Astrocyte of the cerebellum (primary cell): Measurements from ENCODE around the gene ABCD4.

ENCODE experiments used
- DNase-seq: peaks from one replicate; pipeline ENCODE4 v3.0.0-alpha.2; 2011; ENCODE audit warnings: low read depth
- H3K4me3 ChIP-seq: 2 replicates; pipeline ENCODE4 v1.5.1; 2011; ENCODE audit warnings: mild to moderate bottlenecking, low read depth, low read length, moderate library complexity
- CTCF ChIP-seq: IDR thresholded peaks from 2 replicates; pipeline ENCODE4 v1.5.1; 2012; ENCODE audit warnings: low read length, low read depth, moderate library complexity, mild to moderate bottlenecking; ENCODE audit errors: missing control alignments
- in situ Hi-C: cut with HindIII; loops from 2 replicates; pipeline ENCODE4 v1.10.0; 2017; ENCODE audit warnings: low sequenced_read_pairs

Gene ABCD4

GRCh38 chr14:74324931-74325361 lies 22.2 kb upstream of the ABCD4 start:
- in situ Hi-C loops, result no loop called here
- H3K4me3 ChIP-seq, result no peak overlapping the region
- peak; percentile 40 for DNase-seq
- peak; percentile 70 for TF ChIP-seq CTCF

GRCh38 chr14:74314576-74314975 lies 11.8 kb upstream of the ABCD4 start:
- DNase-seq, result no peak
- in situ Hi-C loops, result no loop called here
- H3K4me3 ChIP-seq, result no peak overlapping the region
- no peak for TF ChIP-seq CTCF

- no peak for TF ChIP-seq CTCF
- DNase-seq, result no peak
- in situ Hi-C loops, result no loop called here
- H3K4me3 ChIP-seq, result no peak overlapping the region
Measured at GRCh38 chr14:74313601-74314000, 10.9 kb upstream of the ABCD4 start.

- H3K4me3 ChIP-seq, result no peak overlapping the region
- in situ Hi-C loops, result no loop called here
- no peak for DNase-seq
- no peak for TF ChIP-seq CTCF
Measured at GRCh38 chr14:74312161-74312560, 9.4 kb upstream of the ABCD4 start.

- no peak overlapping the region for H3K4me3 ChIP-seq
- in situ Hi-C loops, result no loop called here
- DNase-seq, result no peak
Measured at GRCh38 chr14:74309125-74310022, 6.6 kb upstream of the ABCD4 start.

GRCh38 chr14:74308695-74309094 lies 6.0 kb upstream of the ABCD4 start:
- in situ Hi-C loops, result no loop called here
- DNase-seq, result no peak
- H3K4me3 ChIP-seq, result no peak overlapping the region
- TF ChIP-seq CTCF, result no peak

More at GRCh38 chr14:74309125-74310022, 6.6 kb upstream of the ABCD4 start:
- TF ChIP-seq CTCF, result no peak
